Measurements from ENCODE around the gene CACNB2. TPM values are rescaled to one million over a fixed set of nuclear protein-coding genes. Genes with fewer than 3 reads are reported as not detected.
A peak's percentile ranks its signal among the peaks of the same experiment; 100 is the strongest.

CACNB2 gene
- total and polyA plus RNA-seq, 2 of the 13 experiments (the other 11 are each of a cell fraction or from before 2014, with no cell fraction given): not detected

- Histone ChIP-seq H3K36me3 (replicated peaks in 1 of 2; ENCODE audit: control insufficient read depth in 1 of 2, insufficient read depth in 2 of 2, low read length in 2 of 2) (peaks cover 9 to 19% of the 10 kb centered on the region in 2 experiments), H2AFZ (ENCODE audit: low read length) (no peak overlapping the region), H3K9me3 (ENCODE audit: low read length) (no peaks in the 10 kb centered on the region), H3K4me3 (replicated peaks in 1 of 3; ENCODE audit: insufficient read depth in 1 of 3, low read depth in 2 of 3, low read length in 3 of 3) (no peak overlapping the region), H3K9ac (ENCODE audit: insufficient read depth, low read depth, low read length) (no peak overlapping the region), H3K27me3 (ENCODE audit: control insufficient read depth in 1 of 2, insufficient read depth in 2 of 2, low read length in 2 of 2) (no peaks in the 10 kb centered on the region), H3K79me2 (ENCODE audit: insufficient read depth, low read length) (no peaks in the 10 kb centered on the region), H3K27ac (ENCODE audit: extremely low read length, insufficient read depth, low read length) (no peak overlapping the region), H3K4me1 (ENCODE audit: insufficient read depth, low read length) (peaks cover 10% of the 10 kb centered on the region), H4K20me1 (ENCODE audit: insufficient read depth, low read length) (no peaks in the 10 kb centered on the region), H3K4me2 (ENCODE audit: low read depth, low read length) (no peak overlapping the region)
- FAIRE-seq: no peak
- no TSS peak for BruUV-seq (replicated peaks)
- no peak for DNase-seq (ENCODE audit: low spot score)
- ChIA-PET CTCF (ENCODE audit: low intra/inter-chr PET ratio, low total read pairs) (no interaction called here), POLR2A (no interaction called here)
- in situ Hi-C loops (cut with HindIII; ENCODE audit: extremely low pct_ligation_motif_present, low pct_unique_long_range_greater_than_20kb): no loop called here
- TF ChIP-seq MAFK (conservative IDR thresholded peaks at IDR 0.05 in 1 of 2, IDR thresholded peaks at IDR 0.05 in 1 of 2; ENCODE audit: low read length in 2 of 2) (peak; percentile 87 to 94), SMARCE1 (IDR thresholded peaks at IDR 0.05; ENCODE audit: borderline replicate concordance) (no peak), MAFF (IDR thresholded peaks at IDR 0.05; ENCODE audit: low read depth, low read length) (peak; percentile 93), ZNF609 (CRISPR knock-in tag; IDR thresholded peaks at IDR 0.05; ENCODE audit: borderline replicate concordance) (no peak)
- ATAC-seq: no peak
- intact Hi-C loops (cut with micrococcal nuclease; ENCODE audit: unreplicated experiment): no loop called here
These were observed 400.0 kb downstream of the CACNB2 start for GRCh38 chr10:18540195-18540594.

GRCh38 chr10:18542832-18543231, 402.6 kb downstream of the CACNB2 start:
- FAIRE-seq: peak; percentile 12
- H2AFZ ChIP-seq (ENCODE audit: low read length): no peak overlapping the region
- ChIA-PET CTCF (ENCODE audit: low intra/inter-chr PET ratio, low total read pairs) (no interaction called here), POLR2A (no interaction called here)
- in situ Hi-C loops (cut with HindIII; ENCODE audit: extremely low pct_ligation_motif_present, low pct_unique_long_range_greater_than_20kb) (no loop called here), intact Hi-C loops (cut with micrococcal nuclease; ENCODE audit: unreplicated experiment) (no loop called here)
- H3K4me2 ChIP-seq (ENCODE audit: low read depth, low read length): no peak overlapping the region
- no peaks in the 10 kb centered on the region for H3K27me3 ChIP-seq (ENCODE audit: control insufficient read depth in 1 of 2, insufficient read depth in 2 of 2, low read length in 2 of 2)
- peak; percentile 35 for DNase-seq (ENCODE audit: low spot score)
- no peak overlapping the region for H3K4me3 ChIP-seq (replicated peaks in 1 of 3; ENCODE audit: insufficient read depth in 1 of 3, low read depth in 2 of 3, low read length in 3 of 3)
- BruUV-seq (replicated peaks): no TSS peak
- peak; percentile 86 for ATAC-seq
- H3K9ac ChIP-seq (ENCODE audit: insufficient read depth, low read depth, low read length): no peak overlapping the region
- no peaks in the 10 kb centered on the region for H4K20me1 ChIP-seq (ENCODE audit: insufficient read depth, low read length)
- H3K36me3 ChIP-seq (replicated peaks in 1 of 2; ENCODE audit: control insufficient read depth in 1 of 2, insufficient read depth in 2 of 2, low read length in 2 of 2): peaks cover 9 to 27% of the 10 kb centered on the region in 2 experiments
- H3K4me1 ChIP-seq (ENCODE audit: insufficient read depth, low read length): peaks cover 10% of the 10 kb centered on the region
- H3K79me2 ChIP-seq (ENCODE audit: insufficient read depth, low read length): no peaks in the 10 kb centered on the region
- TF ChIP-seq ZBTB42 (CRISPR knock-in tag; IDR thresholded peaks at IDR 0.05) (no peak), ZNF296 (CRISPR knock-in tag; conservative IDR thresholded peaks at IDR 0.05) (no peak), HMGXB3 (CRISPR knock-in tag; IDR thresholded peaks at IDR 0.05; ENCODE audit: borderline replicate concordance) (no peak), ZSCAN20 (CRISPR knock-in tag; IDR thresholded peaks at IDR 0.05; ENCODE audit: borderline replicate concordance) (no peak), TOE1 (CRISPR knock-in tag; IDR thresholded peaks at IDR 0.05) (no peak)
- H3K9me3 ChIP-seq (ENCODE audit: low read length): no peaks in the 10 kb centered on the region
- H3K27ac ChIP-seq (ENCODE audit: extremely low read length, insufficient read depth, low read length): peak overlapping the region; percentile 18
